ENCODE results near the gene ABT1.

Gene ABT1

DNA sequence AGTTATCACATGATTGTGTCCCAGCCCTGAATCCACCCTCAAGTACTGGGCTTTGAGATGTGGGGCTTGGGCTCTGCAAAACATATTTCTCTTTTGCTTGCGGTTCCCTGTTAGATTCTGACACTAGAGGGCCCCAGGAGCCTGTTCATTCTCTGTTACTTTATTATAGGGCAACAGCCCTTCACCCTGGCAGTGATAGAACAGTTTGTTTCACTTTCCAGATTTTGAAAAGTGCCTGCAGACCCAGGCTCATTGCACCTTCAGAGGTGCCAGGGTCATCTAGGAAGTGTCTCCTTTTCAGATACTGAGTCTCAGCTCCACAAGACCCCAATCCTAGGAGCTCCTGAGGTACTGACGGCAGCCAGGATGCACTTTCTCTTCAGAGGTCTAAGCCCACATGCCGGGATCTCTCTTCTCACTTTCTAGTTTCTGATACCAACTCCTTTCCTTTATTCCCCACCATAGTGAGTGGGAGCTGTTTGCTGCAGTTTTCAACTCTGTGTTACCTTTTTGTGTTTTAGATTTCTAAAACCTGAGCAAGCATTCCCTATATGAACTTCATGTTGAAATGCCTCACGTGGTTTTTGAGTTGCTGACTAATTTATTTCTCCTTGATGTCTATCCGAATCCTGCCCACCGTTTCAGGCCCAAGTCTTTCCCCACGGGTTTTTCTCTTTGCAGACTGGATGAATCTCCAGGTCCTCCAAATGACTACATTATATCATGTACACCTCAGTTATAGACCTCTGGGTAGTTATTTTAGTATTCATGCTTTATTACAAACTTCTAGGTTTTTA lies 10.9 kb downstream of the ABT1 start:
- no peak for DNase-seq

DNA sequence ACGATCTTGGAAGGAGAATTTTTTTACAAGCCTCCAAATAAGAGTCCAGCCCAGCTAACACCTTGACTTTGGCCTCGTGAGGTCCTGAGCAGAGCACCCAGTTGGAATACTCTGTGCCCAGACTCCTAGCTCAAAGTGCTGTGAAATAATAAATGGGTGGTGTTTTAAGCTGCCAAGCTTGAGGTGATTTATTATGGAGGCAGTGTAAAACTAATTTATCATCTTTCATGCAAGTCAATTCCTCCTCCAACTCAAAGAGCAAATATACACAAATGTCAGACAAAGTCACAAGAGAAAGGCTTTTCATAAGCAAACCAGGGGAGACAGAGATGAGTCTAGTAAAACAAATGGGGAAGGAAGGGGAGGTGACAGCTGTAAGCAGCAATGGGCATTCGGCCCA lies 12.7 kb downstream of the ABT1 start:
- no peak for DNase-seq

GRCh38 chr6:26611599-26611998 lies 14.8 kb downstream of the ABT1 start:
- DNase-seq: no peak

GRCh38 chr6:26613201-26613600 lies 16.4 kb downstream of the ABT1 start:
- DNase-seq: no peak

DNA sequence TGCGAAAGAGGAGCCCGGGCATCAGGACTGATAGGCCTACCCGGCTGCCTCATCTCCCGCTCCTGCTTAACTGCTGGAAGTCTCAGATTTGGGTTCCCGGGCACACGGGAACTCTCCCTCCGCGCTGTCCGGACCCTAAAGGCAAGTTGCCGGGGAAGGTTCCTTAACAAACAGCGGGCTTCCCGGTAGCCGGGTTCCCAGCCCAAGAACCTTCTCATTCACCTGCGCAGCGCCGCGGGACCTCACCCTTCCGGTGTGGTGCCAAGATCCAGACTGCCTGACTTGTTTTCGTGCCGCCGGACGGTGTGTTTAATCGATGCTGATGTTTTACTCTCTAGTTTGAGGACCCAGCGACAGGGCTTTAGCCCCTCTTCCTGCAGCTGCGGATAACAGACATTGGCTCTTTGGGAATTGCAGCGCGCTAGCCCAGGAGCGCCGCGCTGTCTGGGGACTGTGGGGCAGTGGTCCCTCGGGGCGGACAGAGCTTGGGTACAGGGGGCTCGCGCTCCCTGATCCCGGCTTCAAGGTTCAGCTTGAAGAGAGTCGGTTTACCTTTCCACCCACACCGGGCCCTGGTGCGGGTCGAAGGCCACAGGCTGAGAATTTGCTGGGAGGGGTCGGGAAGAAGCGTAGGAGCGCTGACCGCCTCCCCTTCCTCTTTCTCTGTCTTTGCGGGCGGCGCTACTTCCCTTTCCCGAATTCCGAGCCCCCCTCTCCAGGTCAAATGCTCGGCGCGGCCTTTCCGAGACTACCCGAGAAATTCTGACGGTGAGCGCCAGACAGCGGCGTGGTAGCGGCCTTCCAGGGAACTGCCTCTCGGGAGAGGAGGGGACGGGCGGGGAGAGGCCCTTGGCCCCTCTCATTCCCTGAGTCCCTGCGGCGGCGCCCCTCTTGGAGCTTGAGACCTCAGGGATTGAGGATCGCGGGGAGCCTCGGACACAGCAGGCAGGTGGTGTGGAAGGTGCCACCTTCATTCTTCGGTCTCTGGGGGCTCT lies 17.2 kb downstream of the ABT1 start:
- no peak for DNase-seq

DNA sequence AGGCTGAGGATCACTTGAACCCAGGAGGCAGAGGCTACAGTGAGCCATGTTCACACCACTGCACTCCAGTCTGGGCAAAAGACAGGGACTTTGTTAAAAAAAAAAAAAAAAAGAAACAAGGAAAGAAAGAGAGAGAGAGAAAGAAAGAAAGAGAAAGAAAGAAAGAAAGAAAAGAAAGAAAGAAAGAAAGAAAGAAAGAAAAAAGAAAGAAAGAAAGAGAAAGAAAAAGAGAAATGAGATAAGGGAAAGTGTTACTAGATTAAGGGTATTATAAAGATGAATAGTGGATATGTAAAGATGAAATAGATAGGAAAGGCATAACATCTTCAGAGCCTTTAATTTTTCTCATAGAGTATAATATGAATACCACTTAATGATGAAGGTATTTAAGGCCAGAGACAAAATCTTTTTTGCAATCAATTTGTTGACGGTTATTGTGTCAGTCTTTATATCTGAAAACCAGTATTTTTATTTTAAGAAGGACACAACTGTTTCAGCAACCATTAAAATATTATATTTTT lies 26.6 kb downstream of the ABT1 start:
- DNase-seq: no peak

- no peak for DNase-seq
Measured at GRCh38 chr6:26624557-26624956, 27.8 kb downstream of the ABT1 start.

GRCh38 chr6:26627843-26628242 lies 31.1 kb downstream of the ABT1 start:
- DNase-seq: no peak

- no peak for DNase-seq
Measured at GRCh38 chr6:26629359-26629758, 32.6 kb downstream of the ABT1 start.

DNA sequence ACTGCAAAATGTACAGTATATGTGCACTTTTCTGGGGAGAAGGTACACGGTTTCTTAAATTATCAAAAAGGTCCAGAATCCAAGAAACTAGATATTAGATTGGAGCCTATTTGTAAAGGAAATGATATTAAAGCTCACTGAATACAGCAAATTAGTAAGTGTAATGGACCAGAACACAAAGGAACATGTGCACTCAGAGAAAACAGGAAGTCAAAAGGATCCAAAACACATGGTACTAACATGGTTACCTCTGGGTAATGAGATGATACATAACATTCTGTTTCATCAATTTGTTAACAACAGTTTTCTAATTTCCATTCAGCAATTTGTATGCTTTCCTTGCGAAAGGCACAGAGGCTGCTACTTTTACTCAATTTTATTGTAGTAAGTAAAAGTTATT lies 44.1 kb downstream of the ABT1 start:
- DNase-seq: no peak

GRCh38 chr6:26646074-26646473 lies 49.3 kb downstream of the ABT1 start:
- no peak for DNase-seq

Data from NCI-H1436 treated with DMSO at 0.1 percent for 48 hours (cell line).